SK-N-SH (cell line): ENCODE data around the gene BID. TPM values are rescaled to one million over a fixed set of nuclear protein-coding genes. Genes with fewer than 3 reads are reported as not detected.
"Not testable (repeated sequence)": the region's sequence is repeated elsewhere in the genome, so short reads cannot be mapped to it uniquely, and the experiment has no call there.

Source experiments
- CTCF ChIA-PET: fragments of 300-600, 350-600 bp; formaldehyde crosslinking; extraction: SDS; loops from one replicate; lab custom pipeline; 2021; lab: Yijun Ruan, JAX
- POLR2A ChIA-PET: fragments of 350-600 bp; sonication (Branson Sonifier 250); formaldehyde crosslinking; extraction: SDS; loops from one replicate; lab custom pipeline; 2020; ENCODE audit warnings: antibody characterized with exemption, inconsistent platforms; lab: Yijun Ruan, JAX
- DNase-seq: peaks from one replicate; pipeline ENCODE4 v3.0.0; 2012
- H2AFZ ChIP-seq: fragments of 200-600 bp; sonication (generic); 2 replicates; pipeline ENCODE4 v1.8.1; 2016; ENCODE audit warnings: antibody characterized with exemption, mild to moderate bottlenecking, low read depth
- H3F3A ChIP-seq: fragments of 200-600 bp; sonication (generic); replicated peaks from 2 replicates; pipeline ENCODE3; 2016; ENCODE audit warnings: antibody characterized with exemption, mild to moderate bottlenecking; ENCODE audit not compliant: insufficient read depth
- H3K27ac ChIP-seq, 2 experiments: fragments of 200-500 bp in 1 of 2; fragments of 200-600 bp in 1 of 2; sonication (Bioruptor generic) in 1 of 2; sonication (generic), shearing (Covaris generic) in 1 of 2; 2 replicates each; pipeline versions ENCODE4 v1.5.1 to v1.6.1; 2014 to 2016; ENCODE audit warnings: low read depth in 2 of 2, inconsistent platforms in 1 of 2, low read length in 1 of 2, mild to moderate bottlenecking in 1 of 2, mixed read lengths in 1 of 2
- H3K27me3 ChIP-seq: fragments of 200-600 bp; sonication (generic), shearing (Covaris generic); 2 replicates; pipeline ENCODE4 v1.6.1; 2016; ENCODE audit warnings: mixed run types; ENCODE audit not compliant: insufficient read depth
- H3K36me3 ChIP-seq, 2 experiments: fragments of 200-500 bp in 1 of 2; fragments of 200-600 bp in 1 of 2; sonication (Bioruptor generic) in 1 of 2; sonication (generic) in 1 of 2; replicated peaks in 1 of 2; 2 replicates each; pipeline versions ENCODE3 to v1.5.1; 2014 to 2016; ENCODE audit warnings: low read length in 1 of 2, mild to moderate bottlenecking in 1 of 2; ENCODE audit not compliant: insufficient read depth in 2 of 2, control insufficient read depth in 1 of 2
- H3K4me1 ChIP-seq, 2 experiments: fragments of 200-500 bp in 1 of 2; fragments of 200-600 bp in 1 of 2; sonication (Bioruptor generic) in 1 of 2; sonication (generic), shearing (Covaris generic) in 1 of 2; 2 replicates each; pipeline versions ENCODE4 v1.5.1 to v1.6.1; 2014 to 2016; ENCODE audit warnings: low read depth in 1 of 2, low read length in 1 of 2, mixed run types in 1 of 2; ENCODE audit not compliant: insufficient read depth in 2 of 2, control insufficient read depth in 1 of 2
- H3K4me2 ChIP-seq: fragments of 200-600 bp; sonication (generic), shearing (Covaris generic); 2 replicates; pipeline ENCODE4 v1.6.1; 2017; ENCODE audit warnings: mixed run types
- H3K4me3 ChIP-seq, 2 experiments: fragments of 200-500 bp in 1 of 2; fragments of 200-600 bp in 1 of 2; sonication (Bioruptor generic) in 1 of 2; sonication (generic), shearing (Covaris generic) in 1 of 2; 2 replicates each; pipeline versions ENCODE4 v1.5.1 to v1.8.1; 2014 to 2016; ENCODE audit warnings: low read depth in 2 of 2, inconsistent platforms in 1 of 2, low read length in 1 of 2, mild to moderate bottlenecking in 1 of 2, mixed read lengths in 1 of 2, moderate library complexity in 1 of 2
- H3K79me2 ChIP-seq: fragments of 200-600 bp; sonication (generic); 2 replicates; pipeline ENCODE4 v1.8.1; 2017; ENCODE audit warnings: mild to moderate bottlenecking; ENCODE audit not compliant: insufficient read depth
- H3K9ac ChIP-seq: fragments of 200-600 bp; sonication (generic); 2 replicates; pipeline ENCODE4 v1.6.1; 2017; ENCODE audit warnings: mixed run types
- H3K9me2 ChIP-seq: fragments of 200-600 bp; sonication (generic); 2 replicates; pipeline ENCODE4 v1.6.1; 2017; ENCODE audit warnings: mixed run types
- H3K9me3 ChIP-seq: fragments of 200-600 bp; sonication (generic); 2 replicates; pipeline ENCODE4 v1.6.1; 2017; ENCODE audit warnings: mixed run types, mild to moderate bottlenecking, moderate library complexity
- H4K20me1 ChIP-seq: fragments of 200-600 bp; sonication (generic); 2 replicates; pipeline ENCODE4 v1.6.1; 2017; ENCODE audit warnings: mild to moderate bottlenecking, mixed run types; ENCODE audit not compliant: insufficient read depth
- CTCF ChIP-seq: fragments of 200-600 bp; sonication (generic); IDR thresholded peaks from 2 replicates; pipeline ENCODE4 v1.6.1; 2017; ENCODE audit warnings: antibody characterized with exemption, mild to moderate bottlenecking, moderate library complexity
- FOXJ3 ChIP-seq: sonication (generic); formaldehyde crosslinking; IDR thresholded peaks from 2 replicates; pipeline ENCODE4 v1.5.1; 2020; ENCODE audit warnings: mild to moderate bottlenecking, missing genetic modification reagents
- MAX ChIP-seq: IDR thresholded peaks from 2 replicates; pipeline ENCODE4 v1.4.0; 2012; ENCODE audit warnings: low read depth
- MEF2A ChIP-seq: IDR thresholded peaks from 2 replicates; pipeline ENCODE4 v1.4.0; 2012; ENCODE audit warnings: low read depth, borderline replicate concordance
- MXI1 ChIP-seq: IDR thresholded peaks from 2 replicates; pipeline ENCODE4 v1.6.1; 2012; ENCODE audit warnings: mild to moderate bottlenecking, low read depth, low read length, improper control_type of control experiment
- POLR2AphosphoS5 ChIP-seq: IDR thresholded peaks from 2 replicates; pipeline ENCODE4 v1.6.1; 2012; ENCODE audit warnings: low read depth, low read length
- RCOR1 ChIP-seq: fragments of 150-350 bp; IDR thresholded peaks from 2 replicates; pipeline ENCODE4 v1.6.1; 2017; ENCODE audit warnings: antibody characterized with exemption, low read length
- REST ChIP-seq: IDR thresholded peaks from 2 replicates; pipeline ENCODE4 v1.6.1; 2012; ENCODE audit warnings: mild to moderate bottlenecking, low read depth, low read length, moderate library complexity
- RFX5 ChIP-seq: IDR thresholded peaks from 2 replicates; pipeline ENCODE4 v1.6.1; 2012; ENCODE audit warnings: mild to moderate bottlenecking, improper control_type of control experiment, low read length
- USF1 ChIP-seq: IDR thresholded peaks from 2 replicates; pipeline ENCODE4 v1.4.0; 2012; ENCODE audit warnings: low read depth, borderline replicate concordance
- WGBS: methylation state at CpG from one replicate; pipeline ENCODE4 v1.1.6; 2017; ENCODE audit warnings: low lambda C conversion rate; 5-methylcytosine and 5-hydroxymethylcytosine counted together
- polyA plus RNA-seq, 3 experiments: library from polyadenylated mRNA; depleted of rRNA; stranded (reverse); fragments of >200 nt; gene quantifications; 2 replicates each; pipeline ENCODE4 v1.2.3, GENCODE V29; 2012
- TF ChIP-seq, protein P1 (sequence below): IDR thresholded peaks from 2 replicates; pipeline ENCODE4 v1.4.0; 2012; ENCODE audit warnings: low read depth, borderline replicate concordance

The BID gene
- polyA plus RNA-seq, 1 of the 3 experiments (the other 2 are of a cell fraction): 139 TPM

GRCh38 chr22:17764036-17764435 is 10.2 kb downstream of the BID start (continued):
- TF ChIP-seq RFX5: no peak

GRCh38 chr22:17763442-17763841 is 10.8 kb downstream of the BID start:
- H4K20me1 ChIP-seq: peaks cover 15% of the 10 kb centered on the region; the same call in 1 of the 2 replicates
- H3K9me3 ChIP-seq, DNase-seq, H3K36me3 ChIP-seq, H3K4me3 ChIP-seq, H3F3A ChIP-seq, H3K27me3 ChIP-seq, H3K4me2 ChIP-seq, H3K27ac ChIP-seq, H3K9ac ChIP-seq, H2AFZ ChIP-seq, H3K9me2 ChIP-seq: not testable (repeated sequence)
- POLR2A ChIA-PET: interaction anchor here (0.6 kb wide), 1 partner anchor 144 kb away, joined by 3 read pairs; no protein-coding TSS in a partner anchor
- peak; percentile 74; the same call in 1 of the 2 replicates for TF ChIP-seq MXI1
- H3K4me1 ChIP-seq: peaks cover 0 to 11% of the 10 kb centered on the region in 2 experiments; a peak in 1 of 4 replicates
- CTCF ChIA-PET: interaction anchor here (1.5 to 2.4 kb wide), 2 partner anchors 9 to 21 kb away, joined by 5 to 9 read pairs; no protein-coding TSS in a partner anchor
- WGBS: 89% methylated on average over 10 of the region's 10 CpGs
- H3K79me2 ChIP-seq: peaks cover 65% of the 10 kb centered on the region

DNA sequence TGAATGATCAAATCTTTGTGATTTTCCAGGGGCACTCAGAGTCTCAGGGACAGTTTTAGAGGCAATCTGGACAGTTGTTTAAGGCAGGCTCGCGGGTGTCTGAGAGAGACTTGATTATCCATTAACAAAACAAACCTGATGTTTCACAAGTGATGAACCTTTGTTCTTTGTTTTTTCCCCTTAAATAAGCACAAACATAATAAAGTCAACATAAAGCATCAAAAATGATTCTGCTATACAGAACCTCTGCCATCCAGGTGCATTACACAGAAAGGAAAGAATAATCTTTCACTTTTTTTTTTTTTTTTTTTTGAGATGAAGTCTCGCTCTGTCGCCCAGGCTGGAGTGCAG is 13.2 kb downstream of the BID start:
- peaks cover 68% of the 10 kb centered on the region for H3K79me2 ChIP-seq
- no peak overlapping the region for H3K9ac ChIP-seq
- no peaks in the 10 kb centered on the region for H3K9me3 ChIP-seq
- no peaks in the 10 kb centered on the region for H3F3A ChIP-seq
- CTCF ChIA-PET: interaction anchor here (0.8 kb wide), 1 partner anchor 11 kb away, joined by 3 read pairs; no protein-coding TSS in a partner anchor
- peaks cover 0 to 11% of the 10 kb centered on the region in 2 experiments; a peak in 1 of 4 replicates for H3K4me1 ChIP-seq
- DNase-seq: no peak
- TF ChIP-seq, protein P1, sequence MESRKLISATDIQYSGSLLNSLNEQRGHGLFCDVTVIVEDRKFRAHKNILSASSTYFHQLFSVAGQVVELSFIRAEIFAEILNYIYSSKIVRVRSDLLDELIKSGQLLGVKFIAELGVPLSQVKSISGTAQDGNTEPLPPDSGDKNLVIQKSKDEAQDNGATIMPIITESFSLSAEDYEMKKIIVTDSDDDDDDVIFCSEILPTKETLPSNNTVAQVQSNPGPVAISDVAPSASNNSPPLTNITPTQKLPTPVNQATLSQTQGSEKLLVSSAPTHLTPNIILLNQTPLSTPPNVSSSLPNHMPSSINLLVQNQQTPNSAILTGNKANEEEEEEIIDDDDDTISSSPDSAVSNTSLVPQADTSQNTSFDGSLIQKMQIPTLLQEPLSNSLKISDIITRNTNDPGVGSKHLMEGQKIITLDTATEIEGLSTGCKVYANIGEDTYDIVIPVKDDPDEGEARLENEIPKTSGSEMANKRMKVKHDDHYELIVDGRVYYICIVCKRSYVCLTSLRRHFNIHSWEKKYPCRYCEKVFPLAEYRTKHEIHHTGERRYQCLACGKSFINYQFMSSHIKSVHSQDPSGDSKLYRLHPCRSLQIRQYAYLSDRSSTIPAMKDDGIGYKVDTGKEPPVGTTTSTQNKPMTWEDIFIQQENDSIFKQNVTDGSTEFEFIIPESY: no peak
- TF ChIP-seq MAX: no peak
- no peak for TF ChIP-seq POLR2AphosphoS5
- no peak for TF ChIP-seq RCOR1
- TF ChIP-seq MEF2A: no peak
- no peak for TF ChIP-seq CTCF
- no peak for TF ChIP-seq REST
- TF ChIP-seq MXI1: no peak
- no peak for TF ChIP-seq USF1
- no peak for TF ChIP-seq FOXJ3
- 84% methylated on average over 4 of the region's 4 CpGs for WGBS
- no peaks in the 10 kb centered on the region for H3K36me3 ChIP-seq
- peaks cover 9% of the 10 kb centered on the region; the same call in 1 of the 2 replicates for H4K20me1 ChIP-seq
- H3K4me3 ChIP-seq: no peak overlapping the region
- H3K4me2 ChIP-seq: no peak overlapping the region
- H3K27ac ChIP-seq: no peak overlapping the region
- H3K27me3 ChIP-seq: no peaks in the 10 kb centered on the region
- no peak overlapping the region for H2AFZ ChIP-seq
- POLR2A ChIA-PET: interaction anchor here (0.5 kb wide), 1 partner anchor 164 kb away, joined by 3 read pairs; no protein-coding TSS in a partner anchor
- no peaks in the 10 kb centered on the region for H3K9me2 ChIP-seq
